ENCODE measurements around the gene CLEC2A. TPM values are rescaled to one million over a fixed set of nuclear protein-coding genes. Genes with fewer than 3 reads are reported as not detected.

The CLEC2A gene
- total and polyA plus RNA-seq, 10 donors, result not detected

Other genes with a start within 250 kb of the CLEC2A start
- 10 to 100 TPM in 6 of 7 donors, 1 to 10 TPM in 1; 6.3 to 18.1 (median 13.2) TPM for gene CLECL1, start 199.3 kb downstream of the CLEC2A start, total RNA-seq
- 100 to 1,000 TPM in 1 of 3 donors, 10 to 100 TPM in 2; 24.2 to 103 (median 40.4) TPM for gene CLECL1, start 199.3 kb downstream of the CLEC2A start, polyA plus RNA-seq
- gene CD69, start 171.5 kb downstream of the CLEC2A start, total RNA-seq, result 100 to 1,000 TPM in 1 of 7 donors, 10 to 100 TPM in 6; 29.5 to 123 (median 65.6) TPM
- gene CD69, start 171.5 kb downstream of the CLEC2A start, polyA plus RNA-seq, result 10 to 100 TPM; 49.2 to 71.6 (median 55.1) TPM
- 10 to 100 TPM in 4 of 7 donors, 1 to 10 TPM in 3; 7.9 to 22.6 (median 11.4) TPM for gene KLRF1, start 104.9 kb downstream of the CLEC2A start, total RNA-seq
- gene KLRF1, start 104.9 kb downstream of the CLEC2A start, polyA plus RNA-seq, result 10 to 100 TPM in 1 of 3 donors, 1 to 10 TPM in 2; 8.4 to 10.2 (median 8.6) TPM
- gene CLEC2B, start 63.0 kb downstream of the CLEC2A start, total RNA-seq, result 10 to 100 TPM; 38.2 to 60.2 (median 55.8) TPM
- 10 to 100 TPM; 20.4 to 35.2 (median 25.8) TPM for gene CLEC2B, start 63.0 kb downstream of the CLEC2A start, polyA plus RNA-seq
- not detected for gene KLRF2, start 50.9 kb downstream of the CLEC2A start, total RNA-seq
- gene KLRF2, start 50.9 kb downstream of the CLEC2A start, polyA plus RNA-seq, result under 1 TPM in 1 of 3 donors, not detected in 2; 0.17 TPM
- 10 to 100 TPM; 15.2 to 59.5 (median 25.8) TPM for gene CLEC12A, start 39.0 kb upstream of the CLEC2A start, total RNA-seq
- gene CLEC12A, start 39.0 kb upstream of the CLEC2A start, polyA plus RNA-seq, result 10 to 100 TPM in 1 of 3 donors, 1 to 10 TPM in 2; 5.4 to 25.3 (median 5.8) TPM
- gene CLEC1B, start 66.8 kb upstream of the CLEC2A start, total RNA-seq, result 1 to 10 TPM; 2.0 to 7.7 (median 2.9) TPM
- 1 to 10 TPM in 1 of 3 donors, under 1 TPM in 2; 0.67 to 1.1 (median 0.67) TPM for gene CLEC1B, start 66.8 kb upstream of the CLEC2A start, polyA plus RNA-seq
- 10 to 100 TPM in 1 of 7 donors, 1 to 10 TPM in 6; 1.1 to 11.0 (median 1.6) TPM for gene CLEC12B, start 78.3 kb upstream of the CLEC2A start, total RNA-seq
- gene CLEC12B, start 78.3 kb upstream of the CLEC2A start, polyA plus RNA-seq, result 1 to 10 TPM in 1 of 3 donors, under 1 TPM in 2; 0.20 to 1.9 (median 0.22) TPM
- gene CLEC9A, start 98.3 kb upstream of the CLEC2A start, total RNA-seq, result 1 to 10 TPM in 4 of 7 donors, under 1 TPM in 3; 0.28 to 3.7 (median 1.3) TPM
- gene CLEC9A, start 98.3 kb upstream of the CLEC2A start, polyA plus RNA-seq, result 1 to 10 TPM in 1 of 3 donors, under 1 TPM in 1, not detected in 1; 0.43 to 1.1 TPM
- gene CLEC1A, start 166.6 kb upstream of the CLEC2A start, total RNA-seq, result 10 to 100 TPM in 1 of 7 donors, 1 to 10 TPM in 6; 6.0 to 12.4 (median 7.7) TPM
- gene CLEC1A, start 166.6 kb upstream of the CLEC2A start, polyA plus RNA-seq, result 1 to 10 TPM; 1.5 to 4.2 (median 2.4) TPM
- gene CLEC7A, start 197.8 kb upstream of the CLEC2A start, total RNA-seq, result 100 to 1,000 TPM in 1 of 7 donors, 10 to 100 TPM in 6; 37.4 to 111 (median 51.8) TPM
- gene CLEC7A, start 197.8 kb upstream of the CLEC2A start, polyA plus RNA-seq, result 10 to 100 TPM in 2 of 3 donors, 1 to 10 TPM in 1; 7.7 to 20.4 (median 11.7) TPM
- gene OLR1, start 239.8 kb upstream of the CLEC2A start, total RNA-seq, result 10 to 100 TPM in 1 of 7 donors, 1 to 10 TPM in 3, not detected in 3; 1.2 to 10.5 (median 1.3) TPM
- under 1 TPM; 0.09 to 0.22 (median 0.13) TPM for gene OLR1, start 239.8 kb upstream of the CLEC2A start, polyA plus RNA-seq
- under 1 TPM in 2 of 7 donors, not detected in 5; 0.19 to 0.40 TPM for gene TMEM52B, start 246.7 kb upstream of the CLEC2A start, total RNA-seq
- under 1 TPM in 1 of 3 donors, not detected in 2; 0.06 TPM for gene TMEM52B, start 246.7 kb upstream of the CLEC2A start, polyA plus RNA-seq

Data from spleen (tissue), 10 donors.